Peyer's patch (tissue), 4 donors: ENCODE data around the gene CD79A. TPM values are rescaled to one million over a fixed set of nuclear protein-coding genes. Genes with fewer than 3 reads are reported as not detected.

Source experiments
- DNase-seq, 3 donors: peaks; one replicate each; pipeline ENCODE4 v3.0.0-alpha.2; 2017 to 2019
- H3K27ac ChIP-seq, 4 donors: fragments of 200-600 bp; sonication (generic); one replicate each; pipeline ENCODE4 v1.5.1; 2016 to 2019
- H3K27me3 ChIP-seq, 2 donors: fragments of 200-600 bp; sonication (generic); one replicate each; pipeline ENCODE4 v1.5.1; 2019
- H3K36me3 ChIP-seq, 3 donors: fragments of 200-600 bp; sonication (generic); one replicate each; pipeline ENCODE4 v1.5.1; 2016 to 2019
- H3K4me1 ChIP-seq, 4 donors: fragments of 200-600 bp; sonication (generic); one replicate each; pipeline ENCODE4 v1.5.1; 2016 to 2019
- H3K4me3 ChIP-seq, 4 donors: fragments of 200-600 bp; sonication (generic); 1 replicate in 3 of 4; 2 replicates in 1 of 4; pipeline ENCODE4 v1.5.1; 2016 to 2019; ENCODE audit warnings: mild to moderate bottlenecking in 1 of 4
- H3K9me3 ChIP-seq, 4 donors: fragments of 200-600 bp; sonication (generic); one replicate each; pipeline ENCODE4 v1.5.1; 2016 to 2019; ENCODE audit warnings: mild to moderate bottlenecking in 1 of 4
- POLR2A ChIP-seq, 2 donors: fragments of 450-650 bp; IDR thresholded peaks; one replicate each; pipeline ENCODE4 v1.5.1; 2017; ENCODE audit warnings: antibody characterized with exemption in 2 of 2, mild to moderate bottlenecking in 2 of 2, moderate library complexity in 2 of 2
- total RNA-seq, 4 donors: library from RNA; depleted of rRNA; stranded (reverse); fragments of >200 nt; gene quantifications; one replicate each; pipeline ENCODE4 v1.1.0, GENCODE V29; 2016
- TF ChIP-seq, protein P1 (sequence below), 6 experiments: fragments of 450-650 bp in 4 of 6; fragments of 200-600 bp in 2 of 6; sonication (generic) in 1 of 6; IDR thresholded peaks; one replicate each; pipeline ENCODE4 v1.5.1; 2017 to 2019; ENCODE audit warnings: antibody characterized with exemption in 6 of 6, mild to moderate bottlenecking in 3 of 6, moderate library complexity in 1 of 6

The CD79A gene
- total RNA-seq, 4 donors from 2014 or later = 2.8 to 65.2 (median 4.2) TPM

DNA sequence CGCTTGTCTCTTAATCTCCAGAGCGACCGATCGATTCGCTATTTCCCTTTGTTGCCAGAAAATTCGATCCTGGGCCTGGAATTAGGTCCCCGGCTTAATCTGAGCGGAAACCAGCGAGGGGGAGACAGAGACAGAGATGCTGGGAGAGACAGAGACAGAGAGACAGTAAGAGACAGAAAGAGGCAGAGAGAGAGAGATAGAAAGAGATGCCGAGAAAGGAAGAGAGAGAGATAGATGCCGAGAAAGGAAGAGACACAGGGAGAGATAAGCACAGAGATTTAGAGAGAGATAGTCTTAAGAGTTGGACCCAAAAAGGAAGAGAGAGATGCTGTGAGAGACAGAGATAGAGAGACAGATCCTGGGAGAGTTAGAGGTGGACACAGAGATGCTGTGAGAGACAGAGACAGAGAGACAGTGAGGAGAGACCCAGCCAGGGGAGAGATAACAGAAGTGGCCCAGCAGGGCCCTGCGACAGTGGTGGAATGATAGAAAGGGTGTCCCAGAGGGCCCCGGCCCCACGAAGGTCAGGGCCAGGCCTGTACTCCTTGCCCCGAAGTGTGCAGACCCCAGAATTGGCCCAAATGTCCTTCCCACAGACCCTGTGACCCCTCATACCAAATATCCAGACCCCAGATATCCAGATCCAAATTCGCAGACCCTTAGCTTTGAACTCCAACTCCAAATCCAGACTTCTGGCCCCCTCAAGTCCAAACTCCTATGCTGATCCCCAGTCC lies 49.9 kb downstream of the CD79A start:
- peaks cover 0 to 25% (median 16%) of the 10 kb centered on the region in 4 donors for H3K4me1 ChIP-seq
- H3K4me3 ChIP-seq = no peak overlapping the region
- no peak overlapping the region for H3K27ac ChIP-seq
- H3K9me3 ChIP-seq = no peaks in the 10 kb centered on the region
- H3K36me3 ChIP-seq = no peaks in the 10 kb centered on the region
- DNase-seq = no peak
- TF ChIP-seq POLR2A (IDR thresholded peaks at IDR 0.05) = no peak
- TF ChIP-seq, protein P1, sequence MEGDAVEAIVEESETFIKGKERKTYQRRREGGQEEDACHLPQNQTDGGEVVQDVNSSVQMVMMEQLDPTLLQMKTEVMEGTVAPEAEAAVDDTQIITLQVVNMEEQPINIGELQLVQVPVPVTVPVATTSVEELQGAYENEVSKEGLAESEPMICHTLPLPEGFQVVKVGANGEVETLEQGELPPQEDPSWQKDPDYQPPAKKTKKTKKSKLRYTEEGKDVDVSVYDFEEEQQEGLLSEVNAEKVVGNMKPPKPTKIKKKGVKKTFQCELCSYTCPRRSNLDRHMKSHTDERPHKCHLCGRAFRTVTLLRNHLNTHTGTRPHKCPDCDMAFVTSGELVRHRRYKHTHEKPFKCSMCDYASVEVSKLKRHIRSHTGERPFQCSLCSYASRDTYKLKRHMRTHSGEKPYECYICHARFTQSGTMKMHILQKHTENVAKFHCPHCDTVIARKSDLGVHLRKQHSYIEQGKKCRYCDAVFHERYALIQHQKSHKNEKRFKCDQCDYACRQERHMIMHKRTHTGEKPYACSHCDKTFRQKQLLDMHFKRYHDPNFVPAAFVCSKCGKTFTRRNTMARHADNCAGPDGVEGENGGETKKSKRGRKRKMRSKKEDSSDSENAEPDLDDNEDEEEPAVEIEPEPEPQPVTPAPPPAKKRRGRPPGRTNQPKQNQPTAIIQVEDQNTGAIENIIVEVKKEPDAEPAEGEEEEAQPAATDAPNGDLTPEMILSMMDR (IDR thresholded peaks at IDR 0.05) = no peak
- H3K27me3 ChIP-seq = peaks cover 0 to 49% of the 10 kb centered on the region in 2 donors

- Histone ChIP-seq H3K4me1 (peaks cover 0 to 26% (median 16%) of the 10 kb centered on the region in 4 donors), H3K4me3 (peak overlapping the region; percentile 38 to 64 (median 54)), H3K36me3 (no peaks in the 10 kb centered on the region), H3K27me3 (peaks cover 0 to 41% of the 10 kb centered on the region in 2 donors), H3K9me3 (no peaks in the 10 kb centered on the region), H3K27ac (peak overlapping the region; percentile 1 to 80 (median 50))
- peak; percentile 50 to 71 (median 56) for DNase-seq
- TF ChIP-seq, protein P1 (IDR thresholded peaks at IDR 0.05) = no peak
- no peak for TF ChIP-seq POLR2A (IDR thresholded peaks at IDR 0.05)
Observed at GRCh38 chr19:41927497-41928192, 50.6 kb downstream of the CD79A start.

GRCh38 chr19:41928221-41928683 lies 51.2 kb downstream of the CD79A start, which contains the start of gene ERFL:
TSS of gene ERFL (minus strand) at chr19:41928449. CDS start at chr19:41912919, 15,530 bp downstream.
- peaks cover 0 to 39% of the 10 kb centered on the region in 2 donors for H3K27me3 ChIP-seq
- no peak for DNase-seq
- peak within 1 kb of the TSS; percentile 38 to 64 (median 54) for H3K4me3 ChIP-seq
- H3K27ac ChIP-seq = peak within 1 kb of the TSS; percentile 1 to 80 (median 50)
- H3K9me3 ChIP-seq = no peaks in the 10 kb centered on the region
- TF ChIP-seq, protein P1 (IDR thresholded peaks at IDR 0.05) = no peak
- TF ChIP-seq POLR2A (IDR thresholded peaks at IDR 0.05) = no peak
- H3K4me1 ChIP-seq = peaks cover 0 to 30% (median 16%) of the 10 kb centered on the region in 4 donors
- H3K36me3 ChIP-seq = no peaks in the 10 kb centered on the region

GRCh38 chr19:41928754-41929535 lies 51.9 kb downstream of the CD79A start:
- no peaks in the 10 kb centered on the region for H3K36me3 ChIP-seq
- peak overlapping the region in 3 of 4 donors; percentile 38 to 80 (median 62) for H3K27ac ChIP-seq
- DNase-seq = peak; percentile 54 to 68 (median 67)
- H3K27me3 ChIP-seq = peaks cover 0 to 38% of the 10 kb centered on the region in 2 donors
- no peak for TF ChIP-seq POLR2A (IDR thresholded peaks at IDR 0.05)
- TF ChIP-seq, protein P1 (IDR thresholded peaks at IDR 0.05) = no peak
- H3K4me1 ChIP-seq = peaks cover 0 to 30% (median 16%) of the 10 kb centered on the region in 4 donors
- no peaks in the 10 kb centered on the region for H3K9me3 ChIP-seq
- peak overlapping the region; percentile 38 to 64 (median 54) for H3K4me3 ChIP-seq

- no peak for TF ChIP-seq POLR2A (IDR thresholded peaks at IDR 0.05)
- TF ChIP-seq, protein P1 (IDR thresholded peaks at IDR 0.05) = no peak
- Histone ChIP-seq H3K27ac (peak overlapping the region in 1 of 4 donors; percentile 80), H3K4me1 (peaks cover 0 to 30% (median 16%) of the 10 kb centered on the region in 4 donors), H3K4me3 (no peak overlapping the region), H3K36me3 (no peaks in the 10 kb centered on the region), H3K27me3 (peaks cover 0 to 32% of the 10 kb centered on the region in 2 donors), H3K9me3 (no peaks in the 10 kb centered on the region)
- DNase-seq = no peak
Observed at GRCh38 chr19:41929536-41930071, 52.5 kb downstream of the CD79A start.
